Ishikawa (cell line): ENCODE measurements around the gene RFTN1.

Experiments
- EP300 ChIP-seq: IDR thresholded peaks from 2 replicates; pipeline ENCODE4 v1.6.1; 2012; ENCODE audit warnings: borderline replicate concordance
- NFIC ChIP-seq: IDR thresholded peaks from 2 replicates; pipeline ENCODE4 v1.6.1; 2012
- RAD21 ChIP-seq: IDR thresholded peaks from 2 replicates; pipeline ENCODE4 v1.6.1; 2012; ENCODE audit warnings: low read depth
- REST ChIP-seq: IDR thresholded peaks from 2 replicates; pipeline ENCODE4 v1.6.1; 2012; ENCODE audit warnings: low read depth, mild to moderate bottlenecking
- TF ChIP-seq, protein P1 (sequence below): IDR thresholded peaks from 2 replicates; pipeline ENCODE4 v1.6.1; 2012

DNA sequence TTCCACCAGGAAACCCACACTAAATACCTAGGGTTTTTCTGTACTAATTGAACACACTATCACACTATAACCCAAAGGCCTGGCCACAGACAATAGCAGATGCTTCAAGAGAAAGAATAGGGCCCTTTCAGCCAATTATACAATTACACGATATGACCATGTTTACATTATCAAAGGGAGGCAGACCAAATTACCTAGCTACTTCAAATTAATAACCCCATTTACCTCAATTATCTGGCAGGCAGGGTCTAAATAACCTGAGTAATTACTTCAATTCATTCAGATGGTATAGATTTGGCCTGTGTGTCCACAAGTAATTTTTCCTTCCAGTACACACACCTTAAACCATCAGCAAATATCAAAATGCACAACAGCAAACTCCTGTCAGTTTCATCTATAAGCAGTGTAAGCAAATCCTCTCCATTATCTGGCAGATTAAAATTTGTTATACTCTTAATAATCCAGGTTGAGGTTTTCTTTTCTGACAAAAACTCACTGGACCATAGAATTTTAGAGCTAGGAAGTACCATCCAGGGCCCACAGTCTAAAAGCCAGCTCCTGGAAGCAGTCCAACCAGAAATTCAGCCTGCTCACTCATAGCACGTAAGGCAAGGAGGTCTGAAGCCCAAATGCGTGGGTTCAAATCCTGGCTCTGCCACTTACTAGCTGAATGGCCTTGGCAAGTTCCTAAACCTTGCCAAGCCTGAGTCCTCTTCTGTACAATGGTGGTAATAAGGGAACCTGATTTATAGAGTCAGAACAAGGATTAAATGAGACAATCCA, 51.8 kb downstream of the RFTN1 start:
- TF ChIP-seq, protein P1, sequence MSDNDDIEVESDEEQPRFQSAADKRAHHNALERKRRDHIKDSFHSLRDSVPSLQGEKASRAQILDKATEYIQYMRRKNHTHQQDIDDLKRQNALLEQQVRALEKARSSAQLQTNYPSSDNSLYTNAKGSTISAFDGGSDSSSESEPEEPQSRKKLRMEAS = no peak
- TF ChIP-seq EP300 (no peak), REST (no peak), RAD21 (no peak), NFIC (no peak)
